NCI-H82 treated with DMSO at 0.1 percent for 48 hours (cell line): ENCODE measurements around the gene CNKSR2.

Source experiments
- DNase-seq: peaks from one replicate; lab custom pipeline; 2025; ENCODE audit not compliant: unreplicated experiment; lab: John Stamatoyannopoulos, UW

The CNKSR2 gene

GRCh38 chrX:21374163-21374993 lies at the start of gene CNKSR2:
Gene CNKSR2, plus strand, starts transcription at chrX:21374418. Its CDS starts 480 bp downstream, at chrX:21374898.
- peak; percentile 23 for DNase-seq

- no peak for DNase-seq
Observed at GRCh38 chrX:21354725-21355124, 19.5 kb upstream of the CNKSR2 start.

- DNase-seq, result no peak
Observed at GRCh38 chrX:21355831-21356230, 18.4 kb upstream of the CNKSR2 start.

GRCh38 chrX:21369613-21370012 lies 4.6 kb upstream of the CNKSR2 start:
- DNase-seq, result peak; percentile 13

- no peak for DNase-seq
Observed at GRCh38 chrX:21373001-21373400, 1.2 kb upstream of the CNKSR2 start.

- DNase-seq, result no peak
Observed at GRCh38 chrX:21373637-21374162, 518 bp upstream of the CNKSR2 start.

GRCh38 chrX:21374994-21375707 lies 933 bp downstream of the CNKSR2 start:
- DNase-seq, result no peak

GRCh38 chrX:21375708-21376009 lies 1.4 kb downstream of the CNKSR2 start:
- peak; percentile 16 for DNase-seq

GRCh38 chrX:21376636-21377035 lies 2.4 kb downstream of the CNKSR2 start:
- no peak for DNase-seq

GRCh38 chrX:21379991-21380390 lies 5.8 kb downstream of the CNKSR2 start:
- DNase-seq, result no peak

GRCh38 chrX:21382715-21383114 lies 8.5 kb downstream of the CNKSR2 start:
- no peak for DNase-seq

- DNase-seq, result no peak
Observed at GRCh38 chrX:21383546-21383945, 9.3 kb downstream of the CNKSR2 start.

- DNase-seq, result no peak
Observed at GRCh38 chrX:21384178-21384577, 10.0 kb downstream of the CNKSR2 start.

GRCh38 chrX:21394792-21395191 lies 20.6 kb downstream of the CNKSR2 start:
- no peak for DNase-seq

GRCh38 chrX:21398426-21398825 lies 24.2 kb downstream of the CNKSR2 start:
- no peak for DNase-seq

GRCh38 chrX:21400408-21401121 lies 26.3 kb downstream of the CNKSR2 start:
- DNase-seq, result no peak

GRCh38 chrX:21408307-21408706 lies 34.1 kb downstream of the CNKSR2 start:
- DNase-seq, result no peak

- no peak for DNase-seq
Observed at GRCh38 chrX:21408788-21409187, 34.6 kb downstream of the CNKSR2 start.

GRCh38 chrX:21412029-21412428 lies 37.8 kb downstream of the CNKSR2 start:
- no peak for DNase-seq

GRCh38 chrX:21412883-21413282 lies 38.7 kb downstream of the CNKSR2 start:
- DNase-seq, result no peak

- no peak for DNase-seq
Observed at GRCh38 chrX:21427086-21427485, 52.9 kb downstream of the CNKSR2 start.

- no peak for DNase-seq
Observed at GRCh38 chrX:21437036-21437435, 62.8 kb downstream of the CNKSR2 start.
